Common myeloid progenitor, CD34-positive (primary cell): ENCODE results near the gene LRRC8E. TPM values are rescaled to one million over a fixed set of nuclear protein-coding genes. Genes with fewer than 3 reads are reported as not detected.
A peak's percentile ranks its signal among the peaks of the same experiment; 100 is the strongest.

Experiments used
- CTCF ChIA-PET: fragments of 350-600 bp; sonication (Branson Sonifier 250); formaldehyde crosslinking; loops from one replicate; lab custom pipeline; 2021; ENCODE audit warnings: antibody characterized with exemption; lab: Charles Lee
- POLR2A ChIA-PET: fragments of 350-600 bp; sonication (Branson Sonifier 250); formaldehyde crosslinking; loops from one replicate; lab custom pipeline; 2021; ENCODE audit warnings: antibody characterized with exemption; lab: Charles Lee
- DNase-seq, 3 donors: peaks; one replicate each; pipeline versions ENCODE4 v3.0.0 to v3.0.0-alpha.2; 2013
- H3K27ac ChIP-seq, 2 experiments: 1 replicate in 1 of 2; 2 replicates in 1 of 2; pipeline ENCODE4 v1.7.0; 2013; ENCODE audit warnings: inconsistent platforms in 2 of 2, low read length in 2 of 2, mild to moderate bottlenecking in 2 of 2, low read depth in 1 of 2, moderate library complexity in 1 of 2; ENCODE audit not compliant: severe bottlenecking in 2 of 2, insufficient read depth in 1 of 2, poor library complexity in 1 of 2
- H3K27me3 ChIP-seq, 5 experiments: replicated peaks in 2 of 5; 1 replicate in 3 of 5; 2 replicates in 2 of 5; pipeline versions ENCODE4 v1.6.1 to v1.7.0; 2013; ENCODE audit warnings: low read length in 4 of 5, mild to moderate bottlenecking in 2 of 5, moderate library complexity in 2 of 5, inconsistent platforms in 1 of 5; ENCODE audit not compliant: insufficient read depth in 5 of 5, control insufficient read depth in 4 of 5
- H3K36me3 ChIP-seq, 4 experiments: 1 replicate in 2 of 4; 2 replicates in 2 of 4; pipeline versions ENCODE4 v1.6.1 to v1.7.0; 2013; ENCODE audit warnings: low read length in 3 of 4, control low read depth in 1 of 4, mild to moderate bottlenecking in 1 of 4; ENCODE audit not compliant: control insufficient read depth in 4 of 4, insufficient read depth in 4 of 4
- H3K4me1 ChIP-seq, 4 experiments: 1 replicate in 3 of 4; 2 replicates in 1 of 4; pipeline versions ENCODE4 v1.6.1 to v1.7.1; 2013; ENCODE audit warnings: low read length in 3 of 4, mild to moderate bottlenecking in 3 of 4, control low read depth in 1 of 4, inconsistent platforms in 1 of 4, moderate library complexity in 1 of 4; ENCODE audit not compliant: control insufficient read depth in 4 of 4, insufficient read depth in 4 of 4; ENCODE audit errors: control extremely low read depth in 1 of 4
- H3K4me3 ChIP-seq, 7 experiments: 1 replicate in 4 of 7; 2 replicates in 3 of 7; pipeline versions ENCODE4 v1.5.1 to v1.7.0; 2013; ENCODE audit warnings: mild to moderate bottlenecking in 7 of 7, low read length in 6 of 7, moderate library complexity in 6 of 7, inconsistent platforms in 2 of 7, low read depth in 2 of 7, control low read depth in 1 of 7; ENCODE audit not compliant: insufficient read depth in 4 of 7, control insufficient read depth in 1 of 7; ENCODE audit errors: extremely low read depth in 1 of 7
- H3K9me3 ChIP-seq, 5 experiments: 1 replicate in 4 of 5; 2 replicates in 1 of 5; pipeline versions ENCODE4 v1.6.1 to v1.7.1; 2013; ENCODE audit warnings: low read length in 4 of 5, mild to moderate bottlenecking in 2 of 5, inconsistent platforms in 1 of 5, low read depth in 1 of 5, moderate library complexity in 1 of 5; ENCODE audit not compliant: control insufficient read depth in 4 of 5, insufficient read depth in 2 of 5; ENCODE audit errors: control extremely low read depth in 1 of 5
- WGBS: methylation state at CpG from one replicate; pipeline ENCODE4 v1.1.5; 2013; ENCODE audit not compliant: insufficient coverage; 5-methylcytosine and 5-hydroxymethylcytosine counted together
- polyA plus RNA-seq: library from polyadenylated mRNA; unstranded; fragments of 120-200 nt; gene quantifications from one replicate; pipeline ENCODE4 v1.2.1, GENCODE V29; 2013

LRRC8E gene
- polyA plus RNA-seq = 0.18 TPM

DNA sequence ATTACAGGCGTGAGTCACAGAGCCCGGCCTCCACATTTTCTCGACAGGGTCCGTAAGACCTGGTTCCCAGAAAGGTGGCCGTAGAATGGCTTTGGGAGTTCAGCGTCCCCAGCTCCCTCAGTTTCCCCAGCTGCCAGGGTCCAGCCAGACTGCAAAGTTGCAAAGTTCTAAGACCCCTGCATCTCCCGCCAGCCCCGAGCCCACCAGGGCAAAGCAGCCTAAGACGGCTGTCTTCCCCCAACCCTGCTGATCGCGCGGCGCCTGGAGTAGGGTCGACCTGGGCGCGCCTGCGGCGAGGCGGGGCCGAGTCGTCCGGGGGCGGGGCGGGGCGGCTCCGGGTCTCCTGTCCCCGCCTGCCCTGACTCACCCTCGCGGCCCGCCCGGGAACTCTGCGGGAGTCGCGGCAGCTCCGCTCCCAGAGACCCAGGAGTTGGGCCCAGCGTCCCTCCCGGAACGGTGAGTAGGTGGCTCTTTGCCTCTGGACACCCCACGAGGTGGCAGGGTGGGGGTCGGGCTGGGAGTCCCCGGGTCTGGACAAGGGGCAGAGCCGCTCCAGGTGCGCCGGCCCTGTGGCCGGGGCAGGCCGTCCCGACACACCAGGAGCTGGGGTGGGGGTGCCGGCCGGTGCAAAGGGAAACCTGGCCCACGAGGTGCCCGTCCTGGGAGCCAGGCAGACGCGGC is at the start of gene LRRC8E:
TSS of gene LRRC8E (plus strand) at position 366 of the 681 bp plus-strand sequence. CDS start 7,094 bp downstream, outside the sequence.
- H3K36me3 ChIP-seq = no peaks in the 10 kb centered on the region
- ChIA-PET CTCF (interaction anchor here (1.4 to 1.6 kb wide), 3 partner anchors 12 to 27 kb away, joined by 3 to 5 read pairs (median 4); partner anchors contain the start of gene MAP2K7), POLR2A (no interaction called here)
- peaks cover 0 to 12% (median 9%) of the 10 kb centered on the region in 4 experiments for H3K4me1 ChIP-seq
- H3K9me3 ChIP-seq = no peaks in the 10 kb centered on the region
- DNase-seq = peak in 2 of 3 donors; percentile 50 to 58
- H3K27me3 ChIP-seq = peaks cover 0 to 24% (median 8%) of the 10 kb centered on the region in 5 experiments
- H3K27ac ChIP-seq = no peak within 1 kb of the TSS
- WGBS = 12% methylated on average over 41 of the region's 53 CpGs
- peak within 1 kb of the TSS in 3 of 7 experiments; percentile 20 to 58 (median 46) for H3K4me3 ChIP-seq

DNA sequence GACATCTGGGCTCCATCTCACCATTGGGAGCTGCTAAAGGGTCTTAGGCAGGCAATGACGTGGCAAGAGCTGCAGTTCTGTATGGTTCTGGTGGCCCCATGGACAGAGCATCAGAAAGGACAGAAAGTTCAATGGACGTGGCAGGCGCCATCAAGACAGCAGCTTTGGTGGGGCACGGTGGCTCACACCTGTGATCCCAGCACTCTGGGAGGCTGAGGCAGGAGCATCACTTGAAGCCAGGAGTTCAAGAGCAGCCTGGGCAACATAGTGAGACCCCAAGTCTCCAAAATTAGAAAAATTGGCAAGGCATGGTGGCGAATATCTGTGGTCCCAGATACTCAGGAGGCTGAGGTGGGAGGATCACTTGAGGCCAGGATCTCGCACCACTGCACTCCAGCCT is 48.8 kb upstream of the LRRC8E start:
- CTCF ChIA-PET = no interaction called here
- no peaks in the 10 kb centered on the region for H3K36me3 ChIP-seq
- POLR2A ChIA-PET = no interaction called here
- peaks cover 0 to 2% (median 0%) of the 10 kb centered on the region in 5 experiments for H3K9me3 ChIP-seq
- H3K27me3 ChIP-seq = no peaks in the 10 kb centered on the region
- no peak for DNase-seq
- no peaks in the 10 kb centered on the region for H3K4me1 ChIP-seq
- WGBS = 97% methylated on average over 5 of the region's 6 CpGs
- no peak overlapping the region for H3K4me3 ChIP-seq
- H3K27ac ChIP-seq = no peak overlapping the region

GRCh38 chr19:7840629-7841028 is 47.7 kb upstream of the LRRC8E start:
- no peak overlapping the region for H3K27ac ChIP-seq
- H3K4me3 ChIP-seq = no peak overlapping the region
- ChIA-PET POLR2A (no interaction called here), CTCF (interaction anchor here (1.4 kb wide), 1 partner anchor 14 kb away, joined by 3 read pairs; no protein-coding TSS in a partner anchor)
- H3K4me1 ChIP-seq = no peaks in the 10 kb centered on the region
- no peaks in the 10 kb centered on the region for H3K27me3 ChIP-seq
- DNase-seq = no peak
- no peaks in the 10 kb centered on the region for H3K36me3 ChIP-seq
- H3K9me3 ChIP-seq = peaks cover 0 to 2% (median 0%) of the 10 kb centered on the region in 5 experiments
- 89% methylated on average over 7 of the region's 8 CpGs for WGBS

DNA sequence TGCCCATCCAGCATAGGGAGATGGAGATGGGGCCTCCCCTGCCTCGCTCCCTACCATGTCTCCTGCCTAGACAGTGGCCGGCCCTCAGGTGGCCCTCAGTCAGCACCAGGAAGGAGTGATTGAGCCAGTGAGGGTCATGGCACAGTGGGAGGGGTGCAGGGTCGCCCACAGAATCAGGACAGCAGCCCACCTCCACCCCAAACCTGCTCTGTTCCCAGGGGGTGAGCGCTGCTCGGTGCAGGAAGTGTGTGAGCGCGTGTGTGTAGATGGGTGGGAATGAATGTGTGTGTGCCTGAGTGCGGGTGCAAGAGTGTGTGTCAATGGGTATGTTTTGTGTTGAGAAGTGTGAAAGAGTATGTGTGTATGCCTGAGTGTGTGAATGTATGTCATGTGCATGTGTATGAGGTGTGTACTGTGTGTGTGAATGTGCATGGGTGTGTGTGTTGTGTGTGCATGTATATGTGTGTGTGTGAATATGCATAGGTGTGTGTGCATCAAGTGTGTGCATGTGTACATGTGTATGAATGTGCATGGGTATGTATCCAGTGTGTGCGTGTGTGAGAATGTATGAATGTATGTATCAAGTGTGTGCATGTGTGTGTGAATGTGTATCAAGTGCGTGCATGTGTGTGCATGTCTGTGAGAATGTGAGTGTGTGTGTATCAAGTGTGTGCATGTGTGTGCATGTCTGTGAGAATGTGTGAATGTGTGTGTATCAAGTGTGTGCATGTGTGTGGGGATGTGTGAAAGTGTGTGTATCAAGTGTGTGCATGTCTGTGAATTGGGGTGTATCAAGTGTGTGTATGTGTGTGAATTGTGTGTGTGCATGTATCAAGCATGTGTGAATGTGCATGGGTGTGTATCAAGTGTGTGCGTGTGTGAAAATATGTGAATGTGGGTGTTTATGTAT is 46.3 kb upstream of the LRRC8E start:
- Histone ChIP-seq H3K27ac (no peak overlapping the region), H3K9me3 (peaks cover 0 to 2% (median 0%) of the 10 kb centered on the region in 5 experiments), H3K4me1 (no peaks in the 10 kb centered on the region), H3K27me3 (no peaks in the 10 kb centered on the region), H3K36me3 (no peaks in the 10 kb centered on the region), H3K4me3 (no peak overlapping the region)
- 85% methylated on average over 6 of the region's 11 CpGs for WGBS
- DNase-seq = no peak
- POLR2A ChIA-PET = no interaction called here
- CTCF ChIA-PET = no interaction called here

GRCh38 chr19:7842661-7843294 is 45.5 kb upstream of the LRRC8E start:
- H3K4me3 ChIP-seq = no peak overlapping the region
- peaks cover 0 to 2% (median 0%) of the 10 kb centered on the region in 5 experiments for H3K9me3 ChIP-seq
- no peak overlapping the region for H3K27ac ChIP-seq
- WGBS = 99% methylated on average over 11 of the region's 12 CpGs
- POLR2A ChIA-PET = no interaction called here
- H3K27me3 ChIP-seq = no peaks in the 10 kb centered on the region
- DNase-seq = no peak
- no peaks in the 10 kb centered on the region for H3K4me1 ChIP-seq
- no peaks in the 10 kb centered on the region for H3K36me3 ChIP-seq
- CTCF ChIA-PET = no interaction called here

DNA sequence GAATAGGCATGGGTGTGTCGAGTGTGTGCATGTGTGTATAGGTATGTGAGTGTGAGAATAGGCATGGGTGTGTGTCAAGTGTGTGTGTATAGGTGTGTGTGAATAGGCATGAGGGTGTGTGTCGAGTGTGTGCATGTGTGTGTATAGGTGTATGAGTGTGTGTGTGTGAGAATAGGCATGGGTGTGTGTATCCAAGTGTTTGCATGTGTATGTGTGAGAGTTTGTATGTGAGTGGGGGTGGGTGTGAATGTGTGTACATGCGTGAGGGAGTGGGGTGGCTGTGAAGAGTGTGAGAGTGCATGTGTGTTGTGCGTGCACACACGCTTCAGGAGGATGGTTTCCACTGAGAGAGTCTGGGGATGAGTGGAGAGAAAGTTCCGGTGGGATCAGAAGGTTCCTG is 44.8 kb upstream of the LRRC8E start:
- ChIA-PET CTCF (no interaction called here), POLR2A (no interaction called here)
- H3K4me3 ChIP-seq = no peak overlapping the region
- peaks cover 0 to 2% (median 0%) of the 10 kb centered on the region in 5 experiments for H3K9me3 ChIP-seq
- H3K36me3 ChIP-seq = no peaks in the 10 kb centered on the region
- H3K27me3 ChIP-seq = no peaks in the 10 kb centered on the region
- no peak overlapping the region for H3K27ac ChIP-seq
- H3K4me1 ChIP-seq = no peaks in the 10 kb centered on the region
- WGBS = 98% methylated on average over 5 of the region's 6 CpGs
- peak in 1 of 3 donors; percentile 19 for DNase-seq
